Right ventricle myocardium inferior (tissue), 1 donor: ENCODE measurements around the gene SLC25A28. TPM values are rescaled to one million over a fixed set of nuclear protein-coding genes. Genes with fewer than 3 reads are reported as not detected.
"Not testable (repeated sequence)": the region's sequence is repeated elsewhere in the genome, so short reads cannot be mapped to it uniquely, and the experiment has no call there.

ENCODE experiments used
- ATAC-seq: fragments of 200-7000 bp; cut with Tn5 transposase; one replicate; pipeline ENCODE4 v1.9.1; 2020; ENCODE audit warnings: mild to moderate bottlenecking, moderate library complexity
- DNase-seq: peaks from one replicate; pipeline ENCODE4 v3.0.0; 2021; ENCODE audit errors: missing footprints
- intact Hi-C: fragments of 100-400 bp; cut with DNase I; formaldehyde crosslinking; loops from one replicate; pipeline ENCODE4 v1.11.0; 2022
- total RNA-seq: library from RNA; stranded (reverse); fragmentation: NEBNext Ultra II Directional; extraction: Animal tissue kit (Norgen Biotek cat#: 25700); gene quantifications from one replicate; pipeline ENCODE4 v1.2.1, GENCODE V29; 2021
- donor health status: DM: no; HTN: yes; CAD: no; lungs with severe emphysema.

SLC25A28 gene
- total RNA-seq, 1 donor from 2014 or later, result 38.2 TPM

DNA sequence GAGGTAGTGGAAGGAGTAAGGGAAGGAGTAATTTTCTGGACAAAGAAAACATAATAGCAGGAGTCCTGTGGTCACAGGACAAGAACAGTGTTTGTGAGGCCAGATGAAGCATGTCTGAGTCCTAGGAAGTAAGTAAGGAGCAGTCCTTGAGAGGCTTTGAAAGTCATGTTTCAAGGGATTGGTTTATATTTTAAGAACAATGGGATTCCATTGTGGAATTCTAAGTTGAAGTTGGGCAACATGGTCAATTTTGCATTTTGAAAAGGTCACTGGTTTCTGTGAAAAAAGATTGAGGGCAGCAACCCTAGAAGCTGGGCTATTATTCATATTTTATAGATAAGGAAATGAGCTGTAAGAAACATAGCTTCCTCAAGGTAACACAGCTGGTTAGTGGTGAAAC lies 10.8 kb upstream of the SLC25A28 start:
- intact Hi-C loops, result no loop called here
- DNase-seq (no peak), ATAC-seq (no peak)

DNA sequence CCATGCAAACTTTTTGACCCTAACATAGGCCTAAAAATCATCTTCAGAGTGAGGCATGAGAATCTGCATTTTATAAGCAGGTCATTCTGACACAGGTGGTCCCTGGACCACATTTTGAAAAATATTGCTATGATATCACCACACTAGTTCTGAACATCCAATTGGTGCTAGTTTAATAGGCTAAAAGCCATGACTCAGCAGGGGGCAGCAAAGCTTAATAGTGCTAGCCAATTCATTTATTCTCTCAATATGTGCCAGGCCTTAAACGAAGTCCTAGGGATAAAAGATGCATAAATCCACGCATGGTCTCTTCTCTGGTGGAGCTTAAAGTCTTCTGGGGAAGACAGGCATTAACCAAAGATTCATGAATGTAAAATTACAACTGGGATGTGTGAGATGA lies 10.2 kb upstream of the SLC25A28 start:
- DNase-seq (no peak), ATAC-seq (no peak)
- intact Hi-C loops, result no loop called here

GRCh38 chr10:99629625-99629978 lies 9.4 kb upstream of the SLC25A28 start:
- ATAC-seq (no peak), DNase-seq (no peak)
- intact Hi-C loops, result no loop called here

DNA sequence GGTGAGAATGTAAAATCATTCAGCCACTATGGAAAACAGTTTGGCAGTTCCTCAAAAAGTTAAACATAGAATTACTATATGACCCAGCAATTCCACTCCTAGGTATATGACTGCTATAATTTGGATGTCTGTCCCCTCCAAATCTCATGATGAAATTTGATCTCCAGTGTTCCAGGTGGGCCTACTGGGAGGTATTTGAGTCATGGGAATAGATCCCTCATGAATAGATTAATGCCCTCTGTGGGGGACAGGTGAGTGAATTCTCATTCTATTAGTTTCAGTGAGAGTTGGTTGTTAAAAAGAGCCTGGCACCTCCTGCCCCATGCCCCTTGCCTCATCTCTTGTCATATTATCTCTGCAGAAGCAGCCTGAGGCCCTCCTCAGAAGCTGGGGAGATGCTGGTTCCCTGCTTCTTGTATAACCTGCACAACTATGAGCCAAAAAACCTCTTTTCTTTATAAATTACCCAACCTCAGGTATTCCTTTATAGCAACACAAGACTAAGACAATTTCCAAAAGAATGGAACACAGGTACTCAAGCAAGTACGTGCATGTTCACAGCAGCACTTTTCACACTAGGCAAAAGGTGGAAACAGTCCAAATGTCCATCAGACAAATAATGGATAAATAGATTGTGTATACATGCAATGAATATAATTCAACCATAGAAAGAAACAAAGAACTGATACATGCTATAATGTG lies 8.8 kb upstream of the SLC25A28 start:
- no peak for ATAC-seq
- intact Hi-C loops, result no loop called here
- no peak for DNase-seq

DNA sequence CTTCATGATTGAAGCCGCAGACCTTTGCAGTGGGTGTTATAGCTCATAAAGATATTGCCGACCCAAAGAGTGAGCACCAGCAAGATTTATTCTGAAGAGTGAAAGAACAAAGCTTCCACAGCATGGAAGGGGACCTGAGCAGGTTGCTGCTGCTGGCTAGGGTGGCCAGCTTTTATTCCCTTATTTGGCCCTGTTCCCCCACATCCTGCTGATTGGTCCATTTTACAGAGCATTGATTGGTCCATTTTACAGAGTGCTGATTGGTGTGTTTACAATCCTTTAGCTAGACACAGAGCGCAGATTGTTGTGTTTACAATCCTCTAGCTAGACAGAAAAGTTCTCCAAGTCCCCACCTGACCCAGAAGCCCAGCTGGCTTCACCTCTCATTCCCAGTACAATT lies 4.9 kb upstream of the SLC25A28 start:
- ATAC-seq, intact Hi-C loops, DNase-seq: not testable (repeated sequence)

- ATAC-seq (no peak), DNase-seq (no peak)
- intact Hi-C loops, result loop anchor here (5.0 kb wide), 1 partner anchor 108 kb away; the partner anchor contains the start of genes COX15 and CUTC
Measured at GRCh38 chr10:99623919-99624318, 3.7 kb upstream of the SLC25A28 start.

DNA sequence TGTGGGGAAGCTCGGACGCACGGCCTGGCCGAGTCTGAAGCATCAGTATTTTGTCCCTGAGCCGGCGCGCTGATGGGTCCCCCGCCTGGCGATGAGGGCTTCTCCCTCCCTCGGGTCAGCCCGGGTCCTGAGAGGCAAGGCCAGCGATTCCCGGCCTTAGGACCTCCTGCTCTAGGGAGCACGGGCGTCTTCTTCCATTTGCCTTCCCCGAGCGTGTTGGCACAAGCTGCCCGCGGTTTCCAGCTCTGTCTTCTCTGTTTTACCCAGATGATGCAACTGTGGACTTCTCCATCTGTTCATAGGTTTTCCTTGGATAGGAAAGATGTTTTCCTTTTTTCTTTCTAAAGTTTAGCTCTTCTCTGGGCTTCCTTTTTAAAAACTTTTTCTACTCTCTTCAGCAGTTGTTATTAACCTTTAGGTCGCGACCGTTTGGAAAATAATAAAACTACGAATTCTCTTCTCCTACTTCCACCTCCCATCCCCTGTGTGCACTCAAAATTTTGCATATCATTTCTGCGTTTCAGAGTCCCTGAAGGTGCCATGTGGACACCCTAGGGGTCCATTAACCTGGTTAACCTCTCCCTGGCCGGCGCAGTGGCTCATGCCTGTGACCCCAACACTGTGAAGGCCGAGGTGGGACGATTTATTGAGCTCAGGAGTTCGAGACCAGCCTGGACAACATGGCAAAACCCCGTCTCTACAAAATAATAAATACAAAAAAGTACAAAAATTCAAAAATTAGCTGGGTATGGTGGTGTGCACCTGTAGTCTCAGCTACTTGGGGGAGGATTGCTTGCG lies 1.4 kb upstream of the SLC25A28 start:
- ATAC-seq (no peak), DNase-seq (no peak)
- intact Hi-C loops, result loop anchor here (2.0 to 5.0 kb wide), 3 partner anchors 37 to 191 kb away; partner anchors contain the start of genes COX15, CUTC, ENTPD7 and GOT1

DNA sequence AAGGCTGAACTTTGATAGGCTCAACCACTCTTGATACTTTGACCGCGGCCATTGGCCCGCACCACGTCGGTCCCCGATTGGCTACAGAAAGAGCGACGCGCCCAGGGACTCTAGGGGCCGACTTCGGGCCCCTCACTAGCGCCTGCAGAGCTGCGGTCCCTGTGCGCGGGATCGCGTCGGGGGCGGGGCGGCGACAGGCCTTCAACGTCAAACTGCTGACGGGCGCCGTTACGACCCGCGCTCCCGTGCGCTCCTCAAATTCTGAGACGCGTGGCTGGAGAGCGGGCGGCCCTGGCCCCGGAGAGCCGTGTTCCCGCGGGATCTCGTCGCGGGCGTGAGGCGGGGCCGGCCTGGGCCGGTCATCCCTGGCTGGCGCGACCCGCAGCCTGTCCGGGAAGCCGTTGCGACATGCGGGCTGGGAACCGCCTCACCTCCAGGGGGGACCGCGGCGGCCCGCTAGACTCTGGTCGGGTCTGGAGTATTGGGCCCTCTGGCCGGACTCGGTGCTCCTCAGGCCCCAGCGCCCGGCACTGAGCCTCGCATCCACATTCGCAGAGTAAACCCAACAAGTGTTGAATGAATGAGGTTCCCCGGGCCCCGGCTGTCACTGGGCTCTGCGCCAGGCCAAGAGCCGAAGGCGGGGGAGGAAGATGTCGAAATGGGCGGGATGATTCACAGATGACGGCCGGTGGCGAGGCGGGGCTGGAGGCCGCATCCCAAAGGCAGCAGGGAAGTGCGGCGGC lies 643 bp upstream of the SLC25A28 start:
- ATAC-seq (peak; percentile 93), DNase-seq (peak; percentile 97)
- intact Hi-C loops, result loop anchor here (2.0 to 5.0 kb wide), 3 partner anchors 38 to 190 kb away; partner anchors contain the start of genes COX15, CUTC, ENTPD7 and GOT1

DNA sequence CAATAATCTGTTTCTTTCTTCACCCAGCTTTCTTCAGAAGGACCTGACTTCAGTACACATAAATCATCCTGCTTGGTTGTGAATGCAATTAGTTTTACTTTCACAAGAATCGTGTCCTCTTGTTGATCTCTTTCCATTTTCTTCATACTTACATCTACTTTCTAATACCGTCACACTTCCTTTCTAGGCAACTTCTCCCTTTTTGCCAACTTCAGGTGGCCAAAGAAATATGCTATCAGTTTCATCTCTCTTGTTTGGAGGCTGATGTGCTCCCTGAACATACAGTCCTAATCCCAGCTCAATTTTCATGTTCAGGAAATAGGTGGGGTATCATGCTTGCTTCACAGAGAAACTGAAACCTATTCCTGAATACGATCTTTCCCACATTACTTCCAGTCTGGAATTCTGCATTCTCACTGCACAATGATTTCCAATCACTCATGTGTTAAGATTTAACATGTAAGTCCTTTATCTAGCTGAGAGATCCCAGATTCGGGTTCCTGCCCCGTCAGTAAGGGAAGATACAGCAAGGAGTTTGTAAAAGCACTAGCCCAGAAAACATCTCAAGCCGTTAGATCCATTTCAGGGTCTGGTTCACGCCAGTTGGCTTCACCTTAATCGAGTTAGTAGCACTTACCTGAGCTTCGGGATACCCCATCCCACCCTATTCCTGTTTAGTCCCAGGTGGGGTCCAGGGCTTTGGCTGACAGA lies 994 bp downstream of the SLC25A28 start:
- DNase-seq (no peak), ATAC-seq (no peak)
- intact Hi-C loops, result no loop called here

GRCh38 chr10:99617696-99618095 lies 2.5 kb downstream of the SLC25A28 start:
- no peak for ATAC-seq
- intact Hi-C loops, result no loop called here
- no peak for DNase-seq

DNA sequence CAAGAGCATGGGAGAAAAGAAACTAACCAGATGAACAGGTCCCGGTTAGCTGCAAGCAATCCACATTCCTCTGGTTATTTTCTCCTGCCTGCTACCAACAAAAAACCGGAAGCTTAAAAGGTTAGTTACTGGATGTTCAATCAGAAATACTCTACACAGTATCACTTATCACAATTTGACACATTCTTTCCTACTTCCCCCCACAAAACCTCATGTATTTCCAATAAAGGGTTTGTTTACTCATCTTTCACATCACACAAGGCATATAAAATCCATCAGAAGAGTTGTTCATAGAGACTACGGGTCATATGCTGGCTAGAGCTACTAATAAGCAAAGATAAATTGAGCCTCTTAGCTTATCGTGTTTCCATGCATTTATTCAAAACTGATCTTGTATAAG lies 4.8 kb downstream of the SLC25A28 start:
- ATAC-seq (no peak), DNase-seq (no peak)
- intact Hi-C loops, result no loop called here

GRCh38 chr10:99612167-99612831 lies 7.9 kb downstream of the SLC25A28 start:
- no peak for DNase-seq
- intact Hi-C loops, result loop anchor here (2.0 kb wide), 2 partner anchors 181 to 219 kb away; partner anchors contain the start of gene GOT1
- ATAC-seq, result peak; percentile 62

GRCh38 chr10:99611326-99611725 lies 8.9 kb downstream of the SLC25A28 start:
- ATAC-seq, result no peak
- intact Hi-C loops, result no loop called here

GRCh38 chr10:99610221-99610620 lies 10.0 kb downstream of the SLC25A28 start:
- DNase-seq (no peak), ATAC-seq (no peak)
- intact Hi-C loops, result no loop called here

More at GRCh38 chr10:99611326-99611725, 8.9 kb downstream of the SLC25A28 start:
- no peak for DNase-seq

GRCh38 chr10:99609186-99609585 lies 11.1 kb downstream of the SLC25A28 start:
- DNase-seq, result no peak
- intact Hi-C loops, result no loop called here
- no peak for ATAC-seq

- intact Hi-C loops, result no loop called here
- ATAC-seq (no peak), DNase-seq (no peak)
Measured at GRCh38 chr10:99605351-99605750, 14.9 kb downstream of the SLC25A28 start.

GRCh38 chr10:99604862-99605261 lies 15.4 kb downstream of the SLC25A28 start:
- no peak for DNase-seq
- intact Hi-C loops, result no loop called here
- ATAC-seq, result no peak

DNA sequence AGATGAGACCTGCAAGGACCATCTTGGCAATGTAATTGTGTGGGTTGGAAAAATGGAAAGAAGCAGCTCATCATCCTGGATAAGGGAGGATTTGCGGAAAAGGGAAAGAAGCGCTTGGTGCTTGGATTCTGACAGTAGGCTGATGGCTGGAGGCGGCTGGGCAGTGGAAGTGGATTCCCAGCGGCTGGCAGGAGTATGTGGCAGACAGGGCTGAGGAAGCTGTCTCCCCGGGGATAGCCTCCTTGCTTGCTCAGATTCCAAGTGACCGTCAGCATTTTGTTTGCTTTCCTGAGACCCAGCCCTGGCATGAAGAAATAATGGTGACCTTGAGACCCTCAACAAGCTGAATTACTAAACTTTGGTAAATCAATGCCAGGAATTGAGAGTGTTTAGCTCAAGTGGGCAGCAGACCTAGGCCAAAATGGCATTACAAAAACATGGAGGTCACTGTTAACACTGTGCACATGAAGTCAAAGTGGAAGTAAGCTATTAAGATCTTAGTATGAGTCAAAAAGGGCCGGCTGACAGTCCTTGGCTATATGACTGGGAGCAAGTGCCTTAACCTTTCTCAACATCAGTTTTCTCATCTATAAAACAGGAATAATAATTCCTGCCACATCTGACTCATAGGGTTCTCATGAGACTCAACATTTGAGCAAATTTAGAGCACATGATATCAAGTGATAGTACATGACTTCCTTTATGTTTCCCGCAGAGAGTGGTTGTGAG lies 21.3 kb downstream of the SLC25A28 start:
- DNase-seq (no peak), ATAC-seq (no peak)
- intact Hi-C loops, result no loop called here
